ENCODE results near the gene DOK5.

The DOK5 gene

DNA sequence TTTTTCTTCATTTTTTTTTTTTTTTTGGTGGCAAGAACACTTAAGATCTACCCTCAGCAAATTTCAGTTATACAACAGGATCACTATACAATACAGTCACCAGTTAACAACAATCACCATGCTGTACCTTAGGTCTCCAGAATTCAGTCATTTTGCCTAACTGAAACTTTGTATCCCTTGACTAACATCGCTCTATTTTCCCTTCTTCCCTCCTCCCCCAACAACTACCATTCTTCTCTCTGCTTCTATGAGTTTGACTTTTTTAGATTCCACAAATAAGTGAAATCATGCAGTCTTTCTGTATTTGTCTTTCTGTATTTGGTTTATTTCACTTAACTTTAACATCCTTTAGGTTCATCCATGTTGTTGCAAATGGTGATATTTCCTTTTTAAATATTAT, 42.4 kb upstream of the DOK5 start:
- H3K79me2 ChIP-seq (ENCODE audit: insufficient read depth, low read length): no peaks in the 10 kb centered on the region
- H3K9ac ChIP-seq (ENCODE audit: low read depth, low read length, poor library complexity, severe bottlenecking): no peak overlapping the region
- H3K4me1 ChIP-seq (ENCODE audit: insufficient read depth, low read length, poor library complexity, severe bottlenecking): no peaks in the 10 kb centered on the region
- no peaks in the 10 kb centered on the region for H3K9me3 ChIP-seq (ENCODE audit: insufficient read depth, low read depth, low read length)
- H3K4me3 ChIP-seq (ENCODE audit: low read length, poor library complexity, severe bottlenecking): no peak overlapping the region
- no peak for TF ChIP-seq CTCF (conservative IDR thresholded peaks at IDR 0.05; ENCODE audit: low read length)
- TF ChIP-seq EZH2phosphoT487 (IDR thresholded peaks at IDR 0.05; ENCODE audit: borderline replicate concordance): no peak
- H2AFZ ChIP-seq (ENCODE audit: low read length): no peak overlapping the region
- H3F3A ChIP-seq (ENCODE audit: low read depth): no peaks in the 10 kb centered on the region
- H4K20me1 ChIP-seq (ENCODE audit: insufficient read depth, low read length, poor library complexity, severe bottlenecking): no peaks in the 10 kb centered on the region
- H3K36me3 ChIP-seq (ENCODE audit: insufficient read depth, low read length): no peaks in the 10 kb centered on the region
- no peaks in the 10 kb centered on the region for H3K9me2 ChIP-seq (replicated peaks; ENCODE audit: low read depth, low read length)
- H3K27me3 ChIP-seq (ENCODE audit: insufficient read depth, low read length, poor library complexity, severe bottlenecking): no peaks in the 10 kb centered on the region
- H3K4me2 ChIP-seq (ENCODE audit: low read depth, low read length, poor library complexity, severe bottlenecking): no peak overlapping the region

GRCh38 chr20:54433636-54434035, 41.8 kb upstream of the DOK5 start:
- no peaks in the 10 kb centered on the region for H3K79me2 ChIP-seq (ENCODE audit: insufficient read depth, low read length)
- no peak for TF ChIP-seq CTCF (conservative IDR thresholded peaks at IDR 0.05; ENCODE audit: low read length)
- TF ChIP-seq EZH2phosphoT487 (IDR thresholded peaks at IDR 0.05; ENCODE audit: borderline replicate concordance): no peak
- H3K9me2 ChIP-seq (replicated peaks; ENCODE audit: low read depth, low read length): no peaks in the 10 kb centered on the region

DNA sequence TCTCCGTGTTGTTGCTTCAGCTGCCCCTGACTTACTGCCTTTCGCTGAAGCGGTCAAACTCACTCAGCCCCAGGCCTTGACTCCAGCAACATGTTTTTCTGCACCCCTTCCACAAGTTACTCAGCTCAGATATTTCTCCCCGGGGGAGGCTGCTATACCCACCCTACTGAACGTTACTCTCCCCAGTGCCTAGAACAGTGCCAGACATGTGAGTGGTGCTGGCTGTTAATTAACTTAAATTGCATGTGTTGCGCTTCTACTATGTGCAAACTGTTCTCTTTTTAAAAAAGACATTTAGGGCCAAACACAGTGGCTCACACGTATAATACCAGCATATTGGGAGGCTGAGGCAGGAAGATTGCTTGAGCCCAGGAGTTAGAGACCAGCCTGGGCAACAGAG, 41.2 kb upstream of the DOK5 start:
- TF ChIP-seq CTCF (conservative IDR thresholded peaks at IDR 0.05; ENCODE audit: low read length): no peak
- no peak for TF ChIP-seq EZH2phosphoT487 (IDR thresholded peaks at IDR 0.05; ENCODE audit: borderline replicate concordance)
- no peaks in the 10 kb centered on the region for H3K27me3 ChIP-seq (ENCODE audit: insufficient read depth, low read length, poor library complexity, severe bottlenecking)
- no peaks in the 10 kb centered on the region for H3K9me2 ChIP-seq (replicated peaks; ENCODE audit: low read depth, low read length)
- H3K4me3 ChIP-seq (ENCODE audit: low read length, poor library complexity, severe bottlenecking): no peak overlapping the region
- H3K36me3 ChIP-seq (ENCODE audit: insufficient read depth, low read length): no peaks in the 10 kb centered on the region
- no peaks in the 10 kb centered on the region for H3K79me2 ChIP-seq (ENCODE audit: insufficient read depth, low read length)
- H3K9me3 ChIP-seq (ENCODE audit: insufficient read depth, low read depth, low read length): no peaks in the 10 kb centered on the region
- H2AFZ ChIP-seq (ENCODE audit: low read length): no peak overlapping the region
- H3K4me1 ChIP-seq (ENCODE audit: insufficient read depth, low read length, poor library complexity, severe bottlenecking): no peaks in the 10 kb centered on the region
- H4K20me1 ChIP-seq (ENCODE audit: insufficient read depth, low read length, poor library complexity, severe bottlenecking): no peaks in the 10 kb centered on the region
- no peaks in the 10 kb centered on the region for H3F3A ChIP-seq (ENCODE audit: low read depth)
- no peak overlapping the region for H3K9ac ChIP-seq (ENCODE audit: low read depth, low read length, poor library complexity, severe bottlenecking)
- H3K4me2 ChIP-seq (ENCODE audit: low read depth, low read length, poor library complexity, severe bottlenecking): no peak overlapping the region

More at GRCh38 chr20:54433636-54434035, 41.8 kb upstream of the DOK5 start:
- Histone ChIP-seq H4K20me1 (ENCODE audit: insufficient read depth, low read length, poor library complexity, severe bottlenecking) (no peaks in the 10 kb centered on the region), H3K4me2 (ENCODE audit: low read depth, low read length, poor library complexity, severe bottlenecking) (no peak overlapping the region), H3K4me3 (ENCODE audit: low read length, poor library complexity, severe bottlenecking) (no peak overlapping the region), H3K9me3 (ENCODE audit: insufficient read depth, low read depth, low read length) (no peaks in the 10 kb centered on the region), H3F3A (ENCODE audit: low read depth) (no peaks in the 10 kb centered on the region), H3K36me3 (ENCODE audit: insufficient read depth, low read length) (no peaks in the 10 kb centered on the region), H3K9ac (ENCODE audit: low read depth, low read length, poor library complexity, severe bottlenecking) (no peak overlapping the region), H3K4me1 (ENCODE audit: insufficient read depth, low read length, poor library complexity, severe bottlenecking) (no peaks in the 10 kb centered on the region), H3K27me3 (ENCODE audit: insufficient read depth, low read length, poor library complexity, severe bottlenecking) (no peaks in the 10 kb centered on the region), H2AFZ (ENCODE audit: low read length) (no peak overlapping the region)

All from Loucy (cell line).